BE2C (cell line): Measurements from ENCODE around the gene RPL21.

Experiments
- DNase-seq: peaks from one replicate; pipeline ENCODE4 v3.0.0-alpha.2; 2020
- H3K27me3 ChIP-seq: fragments of 250-450 bp; sonication (Bioruptor Pico); 2 replicates; pipeline ENCODE4 v1.5.1; 2020; ENCODE audit warnings: mild to moderate bottlenecking
- H3K36me3 ChIP-seq: fragments of 250-450 bp; sonication (Bioruptor Pico); 2 replicates; pipeline ENCODE4 v1.5.1; 2020; ENCODE audit warnings: mild to moderate bottlenecking
- H3K4me1 ChIP-seq: fragments of 250-450 bp; sonication (Bioruptor Pico); 2 replicates; pipeline ENCODE4 v1.5.1; 2020
- H3K4me3 ChIP-seq: 2 replicates; pipeline ENCODE4 v1.5.1; 2011; ENCODE audit warnings: low read depth, low read length
- H3K9me3 ChIP-seq: fragments of 250-450 bp; sonication (Bioruptor Pico); 2 replicates; pipeline ENCODE4 v1.5.1; 2020
- TF ChIP-seq, protein P1 (sequence below): IDR thresholded peaks from 2 replicates; pipeline ENCODE4 v1.5.1; 2012; ENCODE audit warnings: mild to moderate bottlenecking, low read depth, low read length

The RPL21 gene

GRCh38 chr13:27304099-27304498, 52.7 kb downstream of the RPL21 start:
- TF ChIP-seq, protein P1, sequence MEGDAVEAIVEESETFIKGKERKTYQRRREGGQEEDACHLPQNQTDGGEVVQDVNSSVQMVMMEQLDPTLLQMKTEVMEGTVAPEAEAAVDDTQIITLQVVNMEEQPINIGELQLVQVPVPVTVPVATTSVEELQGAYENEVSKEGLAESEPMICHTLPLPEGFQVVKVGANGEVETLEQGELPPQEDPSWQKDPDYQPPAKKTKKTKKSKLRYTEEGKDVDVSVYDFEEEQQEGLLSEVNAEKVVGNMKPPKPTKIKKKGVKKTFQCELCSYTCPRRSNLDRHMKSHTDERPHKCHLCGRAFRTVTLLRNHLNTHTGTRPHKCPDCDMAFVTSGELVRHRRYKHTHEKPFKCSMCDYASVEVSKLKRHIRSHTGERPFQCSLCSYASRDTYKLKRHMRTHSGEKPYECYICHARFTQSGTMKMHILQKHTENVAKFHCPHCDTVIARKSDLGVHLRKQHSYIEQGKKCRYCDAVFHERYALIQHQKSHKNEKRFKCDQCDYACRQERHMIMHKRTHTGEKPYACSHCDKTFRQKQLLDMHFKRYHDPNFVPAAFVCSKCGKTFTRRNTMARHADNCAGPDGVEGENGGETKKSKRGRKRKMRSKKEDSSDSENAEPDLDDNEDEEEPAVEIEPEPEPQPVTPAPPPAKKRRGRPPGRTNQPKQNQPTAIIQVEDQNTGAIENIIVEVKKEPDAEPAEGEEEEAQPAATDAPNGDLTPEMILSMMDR, result no peak
- Histone ChIP-seq H3K4me1 (no peaks in the 10 kb centered on the region), H3K4me3 (no peak overlapping the region), H3K27me3 (peaks cover 31% of the 10 kb centered on the region), H3K36me3 (no peaks in the 10 kb centered on the region), H3K9me3 (no peaks in the 10 kb centered on the region)
- DNase-seq, result no peak

GRCh38 chr13:27304611-27305010, 53.3 kb downstream of the RPL21 start:
- no peak overlapping the region for H3K4me3 ChIP-seq
- H3K9me3 ChIP-seq, result no peaks in the 10 kb centered on the region
- no peak for DNase-seq
- H3K27me3 ChIP-seq, result peaks cover 28% of the 10 kb centered on the region
- no peaks in the 10 kb centered on the region for H3K4me1 ChIP-seq
- H3K36me3 ChIP-seq, result no peaks in the 10 kb centered on the region
- TF ChIP-seq, protein P1, result no peak
